Chondrocyte (in vitro differentiated cells): ENCODE results near the gene BMPR2. TPM values are rescaled to one million over a fixed set of nuclear protein-coding genes. Genes with fewer than 3 reads are reported as not detected.
"Not testable (repeated sequence)": the region's sequence is repeated elsewhere in the genome, so short reads cannot be mapped to it uniquely, and the experiment has no call there.

Experiments
- DNase-seq: peaks from one replicate; pipeline ENCODE4 v3.0.0; 2021; ENCODE audit warnings: mixed read lengths, low spot score
- H3K27ac Mint-ChIP-seq: one replicate; pipeline ENCODE4 v1.8.0; 2021; ENCODE audit warnings: mild to moderate bottlenecking, moderate library complexity, mixed read lengths; ENCODE audit not compliant: unreplicated experiment
- H3K27me3 Mint-ChIP-seq: 2 replicates; pipeline ENCODE4 v1.8.0; 2021; ENCODE audit warnings: low read depth, mixed read lengths
- H3K36me3 Mint-ChIP-seq: 2 replicates; pipeline ENCODE4 v1.8.0; 2021; ENCODE audit warnings: low read depth, mixed read lengths
- H3K4me1 Mint-ChIP-seq: 2 replicates; pipeline ENCODE4 v1.8.0; 2021; ENCODE audit warnings: low read depth, mild to moderate bottlenecking, mixed read lengths
- H3K4me3 Mint-ChIP-seq: one replicate; pipeline ENCODE4 v1.8.0; 2021; ENCODE audit warnings: mild to moderate bottlenecking, moderate library complexity, mixed read lengths; ENCODE audit not compliant: unreplicated experiment
- H3K9me3 Mint-ChIP-seq: 2 replicates; pipeline ENCODE4 v1.8.0; 2021; ENCODE audit warnings: low read depth, mixed read lengths
- CTCF ChIP-seq: fragments of 200-600 bp; sonication (generic); IDR thresholded peaks from 2 replicates; pipeline ENCODE4 v1.5.0; 2021; ENCODE audit warnings: antibody characterized with exemption, mild to moderate bottlenecking, moderate library complexity
- total RNA-seq: library from RNA; stranded (reverse); gene quantifications from 3 replicates; pipeline ENCODE4 v1.2.1, GENCODE V29; 2021

Gene BMPR2
- total RNA-seq, 1 donor from 2014 or later = 92.0 TPM

DNA sequence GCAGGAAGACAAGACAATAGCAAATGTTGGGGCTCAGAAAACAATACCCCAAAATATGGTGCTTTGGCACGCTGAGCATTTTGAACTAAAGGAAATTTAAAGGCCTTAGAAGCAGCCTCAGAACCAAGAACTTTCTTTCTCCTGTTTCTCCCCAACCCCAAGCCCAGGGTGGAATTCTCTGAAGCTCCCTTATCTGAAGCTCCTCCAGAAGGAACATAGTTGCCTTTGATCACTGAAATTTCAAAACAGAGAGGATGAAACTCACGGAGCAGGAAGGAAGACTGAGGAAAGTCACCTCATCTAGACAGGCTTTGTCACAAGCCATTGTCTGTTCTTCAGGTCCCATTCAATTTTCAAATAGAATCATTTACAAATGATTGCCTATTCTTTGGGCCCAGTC is 15.5 kb upstream of the BMPR2 start:
- no peak overlapping the region for H3K27ac Mint-ChIP-seq
- no peaks in the 10 kb centered on the region for H3K9me3 Mint-ChIP-seq
- H3K4me3 Mint-ChIP-seq = no peak overlapping the region
- no peak for DNase-seq
- no peak for TF ChIP-seq CTCF
- no peaks in the 10 kb centered on the region for H3K27me3 Mint-ChIP-seq
- H3K4me1 Mint-ChIP-seq = peaks cover 3% of the 10 kb centered on the region
- peaks cover 1% of the 10 kb centered on the region for H3K36me3 Mint-ChIP-seq

DNA sequence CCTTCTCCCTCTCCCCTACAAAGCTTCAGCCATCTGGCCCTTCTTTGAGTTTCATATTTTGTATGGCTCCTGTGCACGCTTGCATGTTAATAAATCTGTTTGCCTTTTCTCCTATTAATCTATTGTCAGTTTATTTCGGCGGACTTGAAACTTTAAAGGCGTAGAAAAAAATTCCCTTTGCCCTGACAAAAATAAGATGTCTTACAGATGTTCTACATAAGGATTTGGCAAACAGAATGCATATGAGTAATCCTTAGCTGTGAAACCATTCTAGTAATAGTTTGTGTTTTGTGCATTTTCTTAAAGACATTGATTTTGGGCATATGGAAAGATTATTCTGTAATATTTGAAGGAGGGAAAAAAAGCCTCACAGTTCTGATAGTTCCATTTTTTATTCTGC is 15.0 kb upstream of the BMPR2 start:
- Mint-ChIP-seq H3K4me3 (no peak overlapping the region), H3K9me3 (no peaks in the 10 kb centered on the region), H3K4me1 (peaks cover 3% of the 10 kb centered on the region), H3K36me3 (peaks cover 1% of the 10 kb centered on the region), H3K27ac (no peak overlapping the region), H3K27me3 (no peaks in the 10 kb centered on the region)
- no peak for TF ChIP-seq CTCF
- no peak for DNase-seq

- H3K9me3 Mint-ChIP-seq = no peaks in the 10 kb centered on the region
- no peak overlapping the region for H3K4me3 Mint-ChIP-seq
- TF ChIP-seq CTCF = no peak
- no peaks in the 10 kb centered on the region for H3K27me3 Mint-ChIP-seq
- H3K36me3 Mint-ChIP-seq = peaks cover 1% of the 10 kb centered on the region
- no peak overlapping the region for H3K27ac Mint-ChIP-seq
- peaks cover 16% of the 10 kb centered on the region for H3K4me1 Mint-ChIP-seq
- no peak for DNase-seq
Measured at GRCh38 chr2:202373490-202373889, 2.6 kb upstream of the BMPR2 start.

- H3K4me1 Mint-ChIP-seq = peaks cover 20% of the 10 kb centered on the region
- H3K4me3 Mint-ChIP-seq = peak overlapping the region; percentile 99
Measured at GRCh38 chr2:202374383-202374782, 1.7 kb upstream of the BMPR2 start.

GRCh38 chr2:202375033-202375608 is 1.0 kb upstream of the BMPR2 start:
- Mint-ChIP-seq H3K4me1 (peaks cover 28% of the 10 kb centered on the region), H3K9me3 (no peaks in the 10 kb centered on the region)

More at GRCh38 chr2:202374383-202374782, 1.7 kb upstream of the BMPR2 start:
- not testable (repeated sequence) for H3K9me3 Mint-ChIP-seq, DNase-seq, H3K27me3 Mint-ChIP-seq, H3K36me3 Mint-ChIP-seq
- H3K27ac Mint-ChIP-seq = peak overlapping the region; percentile 98

More at GRCh38 chr2:202375033-202375608, 1.0 kb upstream of the BMPR2 start:
- Mint-ChIP-seq H3K27ac (peak overlapping the region; percentile 98), H3K36me3 (peaks cover 1% of the 10 kb centered on the region), H3K4me3 (peak overlapping the region; percentile 99), H3K27me3 (no peaks in the 10 kb centered on the region)
- peak; percentile 39 for TF ChIP-seq CTCF
- DNase-seq = no peak
